SU-DHL-6 (cell line): ENCODE results near the gene CORO6.

Experiments
- EZH2phosphoT487 ChIP-seq: fragments of 200-600 bp; sonication (generic), shearing (Covaris generic); conservative IDR thresholded peaks from 2 replicates; pipeline ENCODE4 v1.6.1; 2018; ENCODE audit warnings: mild to moderate bottlenecking, antibody characterized with exemption, low read length, moderate library complexity, mixed read lengths
- TF ChIP-seq, protein P1 (sequence below): fragments of 200-600 bp; sonication (generic); IDR thresholded peaks from one replicate; pipeline ENCODE4 v1.5.1; 2017; ENCODE audit warnings: antibody characterized with exemption, mild to moderate bottlenecking, low read length, moderate library complexity; ENCODE audit not compliant: insufficient read depth, poor library complexity, severe bottlenecking

DNA sequence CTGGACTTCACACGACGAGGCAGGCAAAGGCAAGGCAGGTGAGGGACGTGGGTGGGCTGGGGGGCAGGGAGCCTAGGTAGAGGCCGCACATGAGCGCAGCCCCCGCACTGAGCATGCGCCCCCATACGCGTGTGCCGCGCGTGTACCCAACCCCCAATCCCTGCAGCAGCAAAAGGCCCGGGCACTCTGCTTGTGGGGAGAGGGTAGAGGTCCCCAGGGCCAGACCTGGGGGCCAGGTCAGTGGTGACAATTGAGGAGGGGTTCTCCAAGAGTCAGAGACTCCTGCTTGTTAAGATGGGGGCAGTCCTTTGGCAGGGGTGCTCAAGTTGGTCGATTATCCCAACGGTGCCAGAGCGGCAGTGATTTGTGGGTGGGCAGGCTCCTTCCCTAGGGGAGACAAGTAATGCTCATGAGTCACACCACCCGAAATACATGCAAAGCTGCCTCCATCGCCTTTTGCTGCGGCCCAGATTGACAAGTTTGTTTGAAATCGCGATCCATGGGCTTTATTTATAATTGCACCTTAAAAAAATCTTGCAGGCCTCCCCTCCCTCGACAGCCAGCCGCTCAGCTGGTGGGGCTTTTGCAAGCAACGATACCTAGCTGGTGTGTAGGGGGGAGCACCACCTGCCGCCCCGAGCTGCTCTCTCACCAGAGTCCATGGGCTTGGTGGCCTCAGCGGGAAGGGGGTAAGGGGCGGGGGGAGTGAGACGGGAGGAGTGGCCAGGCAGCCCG, 32.1 kb downstream of the CORO6 start:
- TF ChIP-seq EZH2phosphoT487: no peak
- TF ChIP-seq, protein P1, sequence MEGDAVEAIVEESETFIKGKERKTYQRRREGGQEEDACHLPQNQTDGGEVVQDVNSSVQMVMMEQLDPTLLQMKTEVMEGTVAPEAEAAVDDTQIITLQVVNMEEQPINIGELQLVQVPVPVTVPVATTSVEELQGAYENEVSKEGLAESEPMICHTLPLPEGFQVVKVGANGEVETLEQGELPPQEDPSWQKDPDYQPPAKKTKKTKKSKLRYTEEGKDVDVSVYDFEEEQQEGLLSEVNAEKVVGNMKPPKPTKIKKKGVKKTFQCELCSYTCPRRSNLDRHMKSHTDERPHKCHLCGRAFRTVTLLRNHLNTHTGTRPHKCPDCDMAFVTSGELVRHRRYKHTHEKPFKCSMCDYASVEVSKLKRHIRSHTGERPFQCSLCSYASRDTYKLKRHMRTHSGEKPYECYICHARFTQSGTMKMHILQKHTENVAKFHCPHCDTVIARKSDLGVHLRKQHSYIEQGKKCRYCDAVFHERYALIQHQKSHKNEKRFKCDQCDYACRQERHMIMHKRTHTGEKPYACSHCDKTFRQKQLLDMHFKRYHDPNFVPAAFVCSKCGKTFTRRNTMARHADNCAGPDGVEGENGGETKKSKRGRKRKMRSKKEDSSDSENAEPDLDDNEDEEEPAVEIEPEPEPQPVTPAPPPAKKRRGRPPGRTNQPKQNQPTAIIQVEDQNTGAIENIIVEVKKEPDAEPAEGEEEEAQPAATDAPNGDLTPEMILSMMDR: no peak
